GM21786 (cell line): ENCODE measurements around the gene HELB.

ENCODE experiments used
- ATAC-seq: cut with Tn5 transposase; IDR thresholded peaks from one replicate; pipeline ENCODE4 v1.9.1; 2021; ENCODE audit not compliant: unreplicated experiment

The HELB gene

GRCh38 chr12:66359300-66359699 is 57.0 kb downstream of the HELB start:
- no peak for ATAC-seq

GRCh38 chr12:66361703-66362102 is 59.4 kb downstream of the HELB start:
- no peak for ATAC-seq

GRCh38 chr12:66365718-66366490 is 63.6 kb downstream of the HELB start:
- ATAC-seq: no peak

- no peak for ATAC-seq
These were observed 64.8 kb downstream of the HELB start for GRCh38 chr12:66367015-66367667.

- ATAC-seq: no peak
These were observed 69.7 kb downstream of the HELB start for GRCh38 chr12:66371982-66372381.

GRCh38 chr12:66375560-66375959 is 73.3 kb downstream of the HELB start:
- no peak for ATAC-seq

- ATAC-seq: no peak
These were observed 77.3 kb downstream of the HELB start for GRCh38 chr12:66379616-66380015.

- no peak for ATAC-seq
These were observed 78.7 kb downstream of the HELB start for GRCh38 chr12:66380769-66381535.

- no peak for ATAC-seq
These were observed 84.8 kb downstream of the HELB start for GRCh38 chr12:66387117-66387516.
